ENCODE results near the gene VIL1.

Gene VIL1

DNA sequence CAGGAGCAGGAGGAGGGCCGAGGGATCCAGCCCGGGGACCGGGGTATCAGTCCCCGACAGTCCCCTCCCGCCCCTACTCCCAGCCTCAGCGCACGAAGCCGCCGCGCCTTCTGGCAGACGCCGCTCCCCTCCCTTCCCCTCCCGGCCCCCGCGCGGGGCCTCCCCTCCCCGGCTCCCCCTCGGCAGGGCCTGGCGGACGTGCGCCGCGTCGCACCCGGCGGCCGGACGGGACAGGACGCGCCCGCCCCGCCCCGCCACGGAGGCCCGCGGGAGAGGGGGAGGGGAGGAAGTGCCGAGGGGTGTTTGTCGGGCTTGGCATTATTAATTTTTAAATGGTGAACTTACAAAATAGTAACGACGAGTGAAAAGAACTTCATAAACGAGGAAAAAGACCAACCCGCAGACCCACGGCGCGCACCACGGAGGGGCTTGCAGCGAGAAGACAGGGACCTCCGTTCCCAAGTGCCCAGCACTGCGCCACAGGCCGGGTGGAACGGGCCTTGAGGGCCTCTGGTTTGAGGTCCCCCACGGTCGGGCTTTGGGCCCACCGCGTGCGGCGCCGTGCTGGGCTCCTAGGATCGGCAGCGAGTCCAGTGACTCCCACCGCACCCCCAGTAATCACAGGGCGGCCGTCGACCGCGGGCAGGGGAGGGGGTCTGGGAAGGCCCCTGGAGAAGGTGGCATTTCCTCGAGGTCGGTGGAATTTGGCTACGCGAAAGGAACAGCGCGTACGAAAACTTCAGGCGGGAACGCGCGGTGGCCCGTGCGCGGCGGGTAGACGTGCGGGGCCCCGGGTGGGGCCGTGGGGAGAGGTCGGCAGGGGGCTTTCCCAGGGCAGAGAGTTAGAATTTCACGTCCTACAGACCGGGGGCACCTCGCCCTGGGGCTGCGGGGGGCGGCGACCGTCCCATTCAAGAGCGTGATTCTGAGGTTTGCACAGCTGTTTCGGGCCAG is 20.2 kb upstream of the VIL1 start:
- TF ChIP-seq, protein P1, sequence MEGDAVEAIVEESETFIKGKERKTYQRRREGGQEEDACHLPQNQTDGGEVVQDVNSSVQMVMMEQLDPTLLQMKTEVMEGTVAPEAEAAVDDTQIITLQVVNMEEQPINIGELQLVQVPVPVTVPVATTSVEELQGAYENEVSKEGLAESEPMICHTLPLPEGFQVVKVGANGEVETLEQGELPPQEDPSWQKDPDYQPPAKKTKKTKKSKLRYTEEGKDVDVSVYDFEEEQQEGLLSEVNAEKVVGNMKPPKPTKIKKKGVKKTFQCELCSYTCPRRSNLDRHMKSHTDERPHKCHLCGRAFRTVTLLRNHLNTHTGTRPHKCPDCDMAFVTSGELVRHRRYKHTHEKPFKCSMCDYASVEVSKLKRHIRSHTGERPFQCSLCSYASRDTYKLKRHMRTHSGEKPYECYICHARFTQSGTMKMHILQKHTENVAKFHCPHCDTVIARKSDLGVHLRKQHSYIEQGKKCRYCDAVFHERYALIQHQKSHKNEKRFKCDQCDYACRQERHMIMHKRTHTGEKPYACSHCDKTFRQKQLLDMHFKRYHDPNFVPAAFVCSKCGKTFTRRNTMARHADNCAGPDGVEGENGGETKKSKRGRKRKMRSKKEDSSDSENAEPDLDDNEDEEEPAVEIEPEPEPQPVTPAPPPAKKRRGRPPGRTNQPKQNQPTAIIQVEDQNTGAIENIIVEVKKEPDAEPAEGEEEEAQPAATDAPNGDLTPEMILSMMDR (conservative IDR thresholded peaks at IDR 0.05; ENCODE audit: low read depth, low read length) = no peak

DNA sequence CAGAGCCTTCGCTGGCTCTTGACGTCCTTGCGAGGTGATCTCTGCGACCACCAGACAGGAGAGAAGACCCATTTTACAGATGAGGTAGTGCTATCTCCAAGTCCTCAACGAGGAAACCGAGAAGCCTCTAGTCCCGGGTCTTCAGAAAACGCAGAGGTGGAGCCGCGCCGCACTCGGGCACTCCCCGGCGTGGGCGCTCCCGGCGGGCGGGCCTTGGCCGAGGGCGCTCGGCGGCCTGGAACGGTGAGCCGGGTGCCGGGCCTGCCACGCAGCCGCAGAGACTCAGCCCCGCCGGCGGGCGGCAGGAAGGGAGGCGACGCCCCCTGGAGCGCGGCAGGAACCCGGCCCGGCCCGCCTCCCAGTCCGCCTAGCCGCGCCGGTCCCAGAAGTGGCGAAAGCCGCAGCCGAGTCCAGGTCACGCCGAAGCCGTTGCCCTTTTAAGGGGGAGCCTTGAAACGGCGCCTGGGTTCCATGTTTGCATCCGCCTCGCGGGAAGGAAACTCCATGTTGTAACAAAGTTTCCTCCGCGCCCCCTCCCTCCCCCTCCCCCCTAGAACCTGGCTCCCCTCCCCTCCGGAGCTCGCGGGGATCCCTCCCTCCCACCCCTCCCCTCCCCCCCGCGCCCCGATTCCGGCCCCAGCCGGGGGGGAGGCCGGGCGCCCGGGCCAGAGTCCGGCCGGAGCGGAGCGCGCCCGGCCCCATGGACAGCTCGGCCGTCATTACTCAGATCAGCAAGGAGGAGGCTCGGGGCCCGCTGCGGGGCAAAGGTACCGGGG is 19.3 kb upstream of the VIL1 start, which contains the start of gene CTDSP1:
Gene CTDSP1, plus strand, starts transcription at position 478 of the 776 bp plus-strand sequence. Its CDS starts 223 bp downstream, at position 701.
- DNase-seq (ENCODE audit: low read depth) = peak; percentile 87
- TF ChIP-seq, protein P1 (conservative IDR thresholded peaks at IDR 0.05; ENCODE audit: low read depth, low read length) = no peak
- H3K4me3 ChIP-seq (ENCODE audit: low read length) = peak within 1 kb of the TSS; percentile 74

More for the DNA sequence above, 20.2 kb upstream of the VIL1 start:
- DNase-seq (ENCODE audit: low read depth) = no peak
- H3K4me3 ChIP-seq (ENCODE audit: low read length) = peak overlapping the region; percentile 42

- peak overlapping the region; percentile 74 for H3K4me3 ChIP-seq (ENCODE audit: low read length)
- no peak for DNase-seq (ENCODE audit: low read depth)
- TF ChIP-seq, protein P1 (conservative IDR thresholded peaks at IDR 0.05; ENCODE audit: low read depth, low read length) = no peak
These were observed 18.6 kb upstream of the VIL1 start for GRCh38 chr2:218400167-218400929.

DNA sequence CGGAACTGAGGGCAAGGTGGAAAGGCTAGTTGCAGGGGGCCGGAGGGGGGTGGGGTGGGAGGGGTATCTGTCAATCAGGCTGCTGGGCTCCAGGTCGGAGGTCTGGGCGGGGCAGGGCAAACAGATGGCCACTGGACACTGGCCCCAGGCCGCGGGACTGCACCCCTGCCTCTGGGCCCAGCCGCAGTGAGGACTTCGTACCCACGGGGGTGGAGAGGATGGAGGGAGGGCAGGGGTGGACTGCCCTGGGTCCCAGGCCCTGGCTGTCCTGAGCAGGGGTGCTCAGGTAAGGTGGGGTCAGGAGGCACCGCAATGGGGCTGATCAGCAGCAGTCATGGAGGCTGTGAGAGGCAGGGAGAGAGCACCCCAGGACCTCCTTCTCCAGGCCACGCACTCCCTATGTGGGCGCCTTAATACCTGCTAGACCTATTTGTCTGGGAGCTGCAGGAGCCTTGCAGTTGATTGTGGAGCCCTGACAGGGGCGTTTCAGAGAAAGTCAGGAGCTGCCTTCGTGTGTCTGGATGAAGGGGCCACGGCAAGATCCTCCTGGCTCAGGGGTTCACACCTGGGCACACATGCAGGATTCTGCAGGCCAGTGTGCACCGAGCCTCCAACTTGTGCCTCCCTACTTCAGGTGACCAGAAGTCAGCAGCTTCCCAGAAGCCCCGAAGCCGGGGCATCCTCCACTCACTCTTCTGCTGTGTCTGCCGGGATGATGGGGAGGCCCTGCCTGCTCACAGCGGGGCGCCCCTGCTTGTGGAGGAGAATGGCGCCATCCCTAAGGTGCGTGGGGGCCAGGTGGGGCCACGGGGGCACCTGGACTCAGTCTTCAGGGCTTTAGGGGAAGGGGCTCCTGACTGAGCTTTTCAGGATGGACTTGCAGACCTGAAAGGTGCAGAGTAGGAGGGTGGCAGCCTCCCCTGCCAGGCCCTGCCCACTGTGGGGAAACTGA is 17.7 kb upstream of the VIL1 start:
- H3K4me3 ChIP-seq (ENCODE audit: low read length) = peak overlapping the region; percentile 74
- TF ChIP-seq, protein P1 (conservative IDR thresholded peaks at IDR 0.05; ENCODE audit: low read depth, low read length) = no peak

DNA sequence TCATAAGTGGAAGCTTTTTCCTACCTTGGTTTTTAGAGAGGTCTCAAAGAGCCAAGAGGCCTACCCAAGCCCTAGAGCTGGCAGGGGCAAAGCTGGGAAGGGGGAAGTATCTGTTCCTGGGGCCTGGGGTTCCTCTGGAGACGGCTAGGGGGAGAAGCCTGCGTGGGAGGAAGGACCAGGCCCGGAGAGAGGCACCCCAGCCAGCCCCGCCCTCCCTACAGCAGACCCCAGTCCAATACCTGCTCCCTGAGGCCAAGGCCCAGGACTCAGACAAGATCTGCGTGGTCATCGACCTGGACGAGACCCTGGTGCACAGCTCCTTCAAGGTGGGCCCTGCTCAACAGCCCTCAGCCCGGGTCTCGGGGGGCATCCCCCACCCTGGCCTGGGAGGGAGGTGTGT is 17.0 kb upstream of the VIL1 start:
- TF ChIP-seq, protein P1 (conservative IDR thresholded peaks at IDR 0.05; ENCODE audit: low read depth, low read length) = no peak
- no peak for DNase-seq (ENCODE audit: low read depth)
- H3K4me3 ChIP-seq (ENCODE audit: low read length) = no peak overlapping the region

More for the DNA sequence above, 17.7 kb upstream of the VIL1 start:
- DNase-seq (ENCODE audit: low read depth) = no peak

- no peak for DNase-seq (ENCODE audit: low read depth)
- TF ChIP-seq, protein P1 (conservative IDR thresholded peaks at IDR 0.05; ENCODE audit: low read depth, low read length) = no peak
- no peak overlapping the region for H3K4me3 ChIP-seq (ENCODE audit: low read length)
These were observed 16.4 kb upstream of the VIL1 start for GRCh38 chr2:218402491-218402901.

Data from retinal pigment epithelial cell (primary cell).